SK-N-SH (cell line): Measurements from ENCODE around the gene DLK2. TPM values are rescaled to one million over a fixed set of nuclear protein-coding genes. Genes with fewer than 3 reads are reported as not detected.

Experiments used
- CTCF ChIA-PET: fragments of 300-600, 350-600 bp; formaldehyde crosslinking; extraction: SDS; loops from one replicate; lab custom pipeline; 2021; lab: Yijun Ruan, JAX
- POLR2A ChIA-PET: fragments of 350-600 bp; sonication (Branson Sonifier 250); formaldehyde crosslinking; extraction: SDS; loops from one replicate; lab custom pipeline; 2020; ENCODE audit warnings: antibody characterized with exemption, inconsistent platforms; lab: Yijun Ruan, JAX
- DNase-seq: peaks from one replicate; pipeline ENCODE4 v3.0.0; 2012
- H2AFZ ChIP-seq: fragments of 200-600 bp; sonication (generic); 2 replicates; pipeline ENCODE4 v1.8.1; 2016; ENCODE audit warnings: antibody characterized with exemption, mild to moderate bottlenecking, low read depth
- H3F3A ChIP-seq: fragments of 200-600 bp; sonication (generic); replicated peaks from 2 replicates; pipeline ENCODE3; 2016; ENCODE audit warnings: antibody characterized with exemption, mild to moderate bottlenecking; ENCODE audit not compliant: insufficient read depth
- H3K27ac ChIP-seq, 2 experiments: fragments of 200-500 bp in 1 of 2; fragments of 200-600 bp in 1 of 2; sonication (Bioruptor generic) in 1 of 2; sonication (generic), shearing (Covaris generic) in 1 of 2; 2 replicates each; pipeline versions ENCODE4 v1.5.1 to v1.6.1; 2014 to 2016; ENCODE audit warnings: low read depth in 2 of 2, inconsistent platforms in 1 of 2, low read length in 1 of 2, mild to moderate bottlenecking in 1 of 2, mixed read lengths in 1 of 2
- H3K27me3 ChIP-seq: fragments of 200-600 bp; sonication (generic), shearing (Covaris generic); 2 replicates; pipeline ENCODE4 v1.6.1; 2016; ENCODE audit warnings: mixed run types; ENCODE audit not compliant: insufficient read depth
- H3K36me3 ChIP-seq, 2 experiments: fragments of 200-500 bp in 1 of 2; fragments of 200-600 bp in 1 of 2; sonication (Bioruptor generic) in 1 of 2; sonication (generic) in 1 of 2; replicated peaks in 1 of 2; 2 replicates each; pipeline versions ENCODE3 to v1.5.1; 2014 to 2016; ENCODE audit warnings: low read length in 1 of 2, mild to moderate bottlenecking in 1 of 2; ENCODE audit not compliant: insufficient read depth in 2 of 2, control insufficient read depth in 1 of 2
- H3K4me1 ChIP-seq, 2 experiments: fragments of 200-500 bp in 1 of 2; fragments of 200-600 bp in 1 of 2; sonication (Bioruptor generic) in 1 of 2; sonication (generic), shearing (Covaris generic) in 1 of 2; 2 replicates each; pipeline versions ENCODE4 v1.5.1 to v1.6.1; 2014 to 2016; ENCODE audit warnings: low read depth in 1 of 2, low read length in 1 of 2, mixed run types in 1 of 2; ENCODE audit not compliant: insufficient read depth in 2 of 2, control insufficient read depth in 1 of 2
- H3K4me2 ChIP-seq: fragments of 200-600 bp; sonication (generic), shearing (Covaris generic); 2 replicates; pipeline ENCODE4 v1.6.1; 2017; ENCODE audit warnings: mixed run types
- H3K4me3 ChIP-seq, 2 experiments: fragments of 200-500 bp in 1 of 2; fragments of 200-600 bp in 1 of 2; sonication (Bioruptor generic) in 1 of 2; sonication (generic), shearing (Covaris generic) in 1 of 2; 2 replicates each; pipeline versions ENCODE4 v1.5.1 to v1.8.1; 2014 to 2016; ENCODE audit warnings: low read depth in 2 of 2, inconsistent platforms in 1 of 2, low read length in 1 of 2, mild to moderate bottlenecking in 1 of 2, mixed read lengths in 1 of 2, moderate library complexity in 1 of 2
- H3K79me2 ChIP-seq: fragments of 200-600 bp; sonication (generic); 2 replicates; pipeline ENCODE4 v1.8.1; 2017; ENCODE audit warnings: mild to moderate bottlenecking; ENCODE audit not compliant: insufficient read depth
- H3K9ac ChIP-seq: fragments of 200-600 bp; sonication (generic); 2 replicates; pipeline ENCODE4 v1.6.1; 2017; ENCODE audit warnings: mixed run types
- H3K9me2 ChIP-seq: fragments of 200-600 bp; sonication (generic); 2 replicates; pipeline ENCODE4 v1.6.1; 2017; ENCODE audit warnings: mixed run types
- H3K9me3 ChIP-seq: fragments of 200-600 bp; sonication (generic); 2 replicates; pipeline ENCODE4 v1.6.1; 2017; ENCODE audit warnings: mixed run types, mild to moderate bottlenecking, moderate library complexity
- H4K20me1 ChIP-seq: fragments of 200-600 bp; sonication (generic); 2 replicates; pipeline ENCODE4 v1.6.1; 2017; ENCODE audit warnings: mild to moderate bottlenecking, mixed run types; ENCODE audit not compliant: insufficient read depth
- CTCF ChIP-seq: fragments of 200-600 bp; sonication (generic); IDR thresholded peaks from 2 replicates; pipeline ENCODE4 v1.6.1; 2017; ENCODE audit warnings: antibody characterized with exemption, mild to moderate bottlenecking, moderate library complexity
- FOSL2 ChIP-seq: IDR thresholded peaks from 2 replicates; pipeline ENCODE4 v1.4.0; 2012; ENCODE audit warnings: low read depth, mild to moderate bottlenecking, moderate library complexity, borderline replicate concordance
- FOXM1 ChIP-seq: IDR thresholded peaks from 2 replicates; pipeline ENCODE4 v1.4.0; 2012; ENCODE audit warnings: low read depth, mild to moderate bottlenecking
- GABPA ChIP-seq: IDR thresholded peaks from 2 replicates; pipeline ENCODE4 v1.4.0; 2012; ENCODE audit warnings: low read depth, mild to moderate bottlenecking
- GATA2 ChIP-seq: sonication (generic); formaldehyde crosslinking; IDR thresholded peaks from 2 replicates; pipeline ENCODE4 v1.5.0; 2020; ENCODE audit warnings: mild to moderate bottlenecking, missing genetic modification reagents
- JUND ChIP-seq: IDR thresholded peaks from 2 replicates; pipeline ENCODE4 v1.4.0; 2012
- MAX ChIP-seq: IDR thresholded peaks from 2 replicates; pipeline ENCODE4 v1.4.0; 2012; ENCODE audit warnings: low read depth
- MEF2A ChIP-seq: IDR thresholded peaks from 2 replicates; pipeline ENCODE4 v1.4.0; 2012; ENCODE audit warnings: low read depth, borderline replicate concordance
- NFIC ChIP-seq: IDR thresholded peaks from 2 replicates; pipeline ENCODE4 v1.4.0; 2012; ENCODE audit warnings: borderline replicate concordance
- PBX3 ChIP-seq: IDR thresholded peaks from 2 replicates; pipeline ENCODE4; 2012
- POLR2AphosphoS5 ChIP-seq: IDR thresholded peaks from 2 replicates; pipeline ENCODE4 v1.6.1; 2012; ENCODE audit warnings: low read depth, low read length
- RAD21 ChIP-seq: IDR thresholded peaks from 2 replicates; pipeline ENCODE4 v1.6.1; 2012; ENCODE audit warnings: mild to moderate bottlenecking, low read length
- RCOR1 ChIP-seq: fragments of 150-350 bp; IDR thresholded peaks from 2 replicates; pipeline ENCODE4 v1.6.1; 2017; ENCODE audit warnings: antibody characterized with exemption, low read length
- RFX5 ChIP-seq: IDR thresholded peaks from 2 replicates; pipeline ENCODE4 v1.6.1; 2012; ENCODE audit warnings: mild to moderate bottlenecking, improper control_type of control experiment, low read length
- RXRA ChIP-seq: IDR thresholded peaks from 2 replicates; pipeline ENCODE4 v1.4.0; 2012; ENCODE audit warnings: low read depth, mild to moderate bottlenecking, borderline replicate concordance
- SIN3A ChIP-seq: IDR thresholded peaks from 2 replicates; pipeline ENCODE4 v1.6.1; 2012; ENCODE audit warnings: low read depth, mild to moderate bottlenecking, low read length, moderate library complexity, borderline replicate concordance
- SMC3 ChIP-seq: IDR thresholded peaks from 2 replicates; pipeline ENCODE4 v1.6.1; 2012; ENCODE audit warnings: low read depth, low read length, improper control_type of control experiment
- TAF1 ChIP-seq: IDR thresholded peaks from 2 replicates; pipeline ENCODE4 v1.6.1; 2012; ENCODE audit warnings: low read depth, mild to moderate bottlenecking, low read length, moderate library complexity, borderline replicate concordance
- TEAD4 ChIP-seq: IDR thresholded peaks from 2 replicates; pipeline ENCODE4 v1.4.0; 2012; ENCODE audit warnings: mild to moderate bottlenecking, borderline replicate concordance; ENCODE audit not compliant: insufficient read depth
- YY1 ChIP-seq: IDR thresholded peaks from 2 replicates; pipeline ENCODE4 v1.4.0; 2012; ENCODE audit warnings: low read depth, mild to moderate bottlenecking
- WGBS: methylation state at CpG from one replicate; pipeline ENCODE4 v1.1.6; 2017; ENCODE audit warnings: low lambda C conversion rate; 5-methylcytosine and 5-hydroxymethylcytosine counted together
- polyA plus RNA-seq, 3 experiments: library from polyadenylated mRNA; depleted of rRNA; stranded (reverse); fragments of >200 nt; gene quantifications; 2 replicates each; pipeline ENCODE4 v1.2.3, GENCODE V29; 2012

DLK2 gene
- polyA plus RNA-seq, 1 of the 3 experiments (the other 2 are of a cell fraction) = 3.9 TPM

- H3K27ac ChIP-seq = no peak overlapping the region
- CTCF ChIA-PET = interaction anchor here (0.7 to 2.8 kb wide), 7 partner anchors 12 to 73 kb away, joined by 3 to 16 read pairs (median 3); partner anchors contain the start of genes DLK2, LRRC73 and ZNF318
These were observed 12.4 kb downstream of the DLK2 start for GRCh38 chr6:43442935-43443334.

More at GRCh38 chr6:43442935-43443334, 12.4 kb downstream of the DLK2 start:
- Histone ChIP-seq H3K4me2 (no peak overlapping the region), H3K9ac (no peak overlapping the region), H3K4me1 (no peaks in the 10 kb centered on the region), H3K79me2 (no peaks in the 10 kb centered on the region), H3K27me3 (no peaks in the 10 kb centered on the region), H3K9me2 (no peaks in the 10 kb centered on the region), H3K9me3 (no peaks in the 10 kb centered on the region), H3K4me3 (no peak overlapping the region), H2AFZ (no peak overlapping the region), H3K36me3 (peaks cover 4 to 40% of the 10 kb centered on the region in 2 experiments), H4K20me1 (no peaks in the 10 kb centered on the region), H3F3A (no peaks in the 10 kb centered on the region)
- POLR2A ChIA-PET = interaction anchor here (0.8 kb wide), 1 partner anchor 65 kb away, joined by 3 read pairs; no protein-coding TSS in a partner anchor
- no peak for TF ChIP-seq GABPA
- TF ChIP-seq RFX5 = no peak
- no peak for TF ChIP-seq GATA2
- TF ChIP-seq RAD21 = no peak
- no peak for TF ChIP-seq YY1
- no peak for TF ChIP-seq RCOR1
- no peak for TF ChIP-seq SMC3
- TF ChIP-seq FOXM1 = no peak
- TF ChIP-seq MEF2A = no peak
- TF ChIP-seq NFIC = no peak
- no peak for TF ChIP-seq PBX3
- TF ChIP-seq MAX = no peak
- no peak for TF ChIP-seq CTCF
- no peak for TF ChIP-seq RXRA
- TF ChIP-seq POLR2AphosphoS5 = no peak
- no peak for TF ChIP-seq FOSL2
- TF ChIP-seq TEAD4 = no peak
- TF ChIP-seq TAF1 = no peak
- TF ChIP-seq JUND = no peak
- TF ChIP-seq SIN3A = no peak
- 87% methylated on average over 13 of the region's 14 CpGs for WGBS
- DNase-seq = no peak
